ENCODE results near the gene PARL. TPM values are rescaled to one million over a fixed set of nuclear protein-coding genes. Genes with fewer than 3 reads are reported as not detected.

The PARL gene
- total and polyA plus RNA-seq, 2 donors = 33.5 to 49.5 TPM

- 71% methylated on average over 10 of the region's 10 CpGs for WGBS
- H3K4me3 ChIP-seq (ENCODE audit: low read depth, low read length) = no peak overlapping the region
- no peaks in the 10 kb centered on the region for H3K36me3 ChIP-seq (ENCODE audit: insufficient read depth)
- DNase-seq (ENCODE audit: extremely low spot score) = no peak
- peak overlapping the region; percentile 65 for H3K27ac ChIP-seq (ENCODE audit: low read depth)
- H3K4me1 ChIP-seq (ENCODE audit: insufficient read depth) = no peaks in the 10 kb centered on the region
These were observed 28.4 kb upstream of the PARL start for GRCh38 chr3:183912895-183913579.

- Histone ChIP-seq H3K4me1 (ENCODE audit: insufficient read depth) (no peaks in the 10 kb centered on the region), H3K27ac (ENCODE audit: low read depth) (no peak overlapping the region), H3K36me3 (ENCODE audit: insufficient read depth) (no peaks in the 10 kb centered on the region), H3K4me3 (ENCODE audit: low read depth, low read length) (no peak overlapping the region)
- DNase-seq (ENCODE audit: extremely low spot score) = no peak
- WGBS = 88% methylated on average over 8 of the region's 8 CpGs
These were observed 27.3 kb upstream of the PARL start for GRCh38 chr3:183911763-183912506.

- no peak overlapping the region for H3K4me3 ChIP-seq (ENCODE audit: low read depth, low read length)
- no peaks in the 10 kb centered on the region for H3K4me1 ChIP-seq (ENCODE audit: insufficient read depth)
- no peak overlapping the region for H3K27ac ChIP-seq (ENCODE audit: low read depth)
- DNase-seq (ENCODE audit: extremely low spot score) = no peak
- 72% methylated on average over 6 of the region's 6 CpGs for WGBS
- H3K36me3 ChIP-seq (ENCODE audit: insufficient read depth) = no peaks in the 10 kb centered on the region
These were observed 26.4 kb upstream of the PARL start for GRCh38 chr3:183911087-183911486.

- 75% methylated on average over 14 of the region's 14 CpGs for WGBS
- DNase-seq (ENCODE audit: extremely low spot score) = no peak
- Histone ChIP-seq H3K27ac (ENCODE audit: low read depth) (no peak overlapping the region), H3K4me3 (ENCODE audit: low read depth, low read length) (no peak overlapping the region), H3K4me1 (ENCODE audit: insufficient read depth) (no peaks in the 10 kb centered on the region), H3K36me3 (ENCODE audit: insufficient read depth) (no peaks in the 10 kb centered on the region)
These were observed 24.4 kb upstream of the PARL start for GRCh38 chr3:183909030-183909600.

- Histone ChIP-seq H3K27ac (ENCODE audit: low read depth) (no peak overlapping the region), H3K36me3 (ENCODE audit: insufficient read depth) (no peaks in the 10 kb centered on the region), H3K4me1 (ENCODE audit: insufficient read depth) (no peaks in the 10 kb centered on the region), H3K4me3 (ENCODE audit: low read depth, low read length) (no peak overlapping the region)
- WGBS = 80% methylated on average over 16 of the region's 16 CpGs
- no peak for DNase-seq (ENCODE audit: extremely low spot score)
These were observed 23.2 kb upstream of the PARL start for GRCh38 chr3:183907911-183908331.

- Histone ChIP-seq H3K27ac (ENCODE audit: low read depth) (no peak overlapping the region), H3K4me1 (ENCODE audit: insufficient read depth) (no peaks in the 10 kb centered on the region), H3K4me3 (ENCODE audit: low read depth, low read length) (no peak overlapping the region), H3K36me3 (ENCODE audit: insufficient read depth) (no peaks in the 10 kb centered on the region)
- no peak for DNase-seq (ENCODE audit: extremely low spot score)
- WGBS = 69% methylated on average over 6 of the region's 6 CpGs
These were observed 22.5 kb upstream of the PARL start for GRCh38 chr3:183907176-183907575.

GRCh38 chr3:183906234-183906921 is 21.7 kb upstream of the PARL start:
- no peaks in the 10 kb centered on the region for H3K4me1 ChIP-seq (ENCODE audit: insufficient read depth)
- no peaks in the 10 kb centered on the region for H3K36me3 ChIP-seq (ENCODE audit: insufficient read depth)
- WGBS = 74% methylated on average over 13 of the region's 13 CpGs
- DNase-seq (ENCODE audit: extremely low spot score) = no peak
- no peak overlapping the region for H3K4me3 ChIP-seq (ENCODE audit: low read depth, low read length)
- H3K27ac ChIP-seq (ENCODE audit: low read depth) = no peak overlapping the region

GRCh38 chr3:183904833-183905780 is 20.4 kb upstream of the PARL start:
- DNase-seq (ENCODE audit: extremely low spot score) = no peak
- WGBS = 73% methylated on average over 14 of the region's 14 CpGs
- Histone ChIP-seq H3K4me3 (ENCODE audit: low read depth, low read length) (no peak overlapping the region), H3K4me1 (ENCODE audit: insufficient read depth) (no peaks in the 10 kb centered on the region), H3K36me3 (ENCODE audit: insufficient read depth) (no peaks in the 10 kb centered on the region), H3K27ac (ENCODE audit: low read depth) (no peak overlapping the region)

- 59% methylated on average over 11 of the region's 11 CpGs for WGBS
- DNase-seq (ENCODE audit: extremely low spot score) = no peak
- no peak overlapping the region for H3K27ac ChIP-seq (ENCODE audit: low read depth)
- H3K4me3 ChIP-seq (ENCODE audit: low read depth, low read length) = no peak overlapping the region
- H3K4me1 ChIP-seq (ENCODE audit: insufficient read depth) = no peaks in the 10 kb centered on the region
- no peaks in the 10 kb centered on the region for H3K36me3 ChIP-seq (ENCODE audit: insufficient read depth)
These were observed 13.3 kb upstream of the PARL start for GRCh38 chr3:183898028-183898431.

GRCh38 chr3:183897606-183898005 is 12.9 kb upstream of the PARL start:
- DNase-seq (ENCODE audit: extremely low spot score) = no peak
- no peak overlapping the region for H3K4me3 ChIP-seq (ENCODE audit: low read depth, low read length)
- WGBS = 86% methylated on average over 4 of the region's 4 CpGs
- H3K27ac ChIP-seq (ENCODE audit: low read depth) = no peak overlapping the region
- H3K36me3 ChIP-seq (ENCODE audit: insufficient read depth) = no peaks in the 10 kb centered on the region
- H3K4me1 ChIP-seq (ENCODE audit: insufficient read depth) = no peaks in the 10 kb centered on the region

- no peak overlapping the region for H3K4me3 ChIP-seq (ENCODE audit: low read depth, low read length)
- no peaks in the 10 kb centered on the region for H3K36me3 ChIP-seq (ENCODE audit: insufficient read depth)
- no peak for DNase-seq (ENCODE audit: extremely low spot score)
- 54% methylated on average over 2 of the region's 2 CpGs for WGBS
- no peaks in the 10 kb centered on the region for H3K4me1 ChIP-seq (ENCODE audit: insufficient read depth)
- no peak overlapping the region for H3K27ac ChIP-seq (ENCODE audit: low read depth)
These were observed 11.9 kb upstream of the PARL start for GRCh38 chr3:183896610-183897009.

- no peak for DNase-seq (ENCODE audit: extremely low spot score)
- H3K27ac ChIP-seq (ENCODE audit: low read depth) = no peak overlapping the region
- 84% methylated on average over 3 of the region's 3 CpGs for whole genome bisulfite sequencing
- no peaks in the 10 kb centered on the region for H3K4me1 ChIP-seq (ENCODE audit: insufficient read depth)
- no peak overlapping the region for H3K4me3 ChIP-seq (ENCODE audit: low read depth, low read length)
- H3K36me3 ChIP-seq (ENCODE audit: insufficient read depth) = no peaks in the 10 kb centered on the region
These were observed 11.5 kb upstream of the PARL start for GRCh38 chr3:183896184-183896583.

GRCh38 chr3:183895774-183896173 is 11.1 kb upstream of the PARL start:
- Histone ChIP-seq H3K4me1 (ENCODE audit: insufficient read depth) (no peaks in the 10 kb centered on the region), H3K4me3 (ENCODE audit: low read depth, low read length) (no peak overlapping the region), H3K27ac (ENCODE audit: low read depth) (no peak overlapping the region), H3K36me3 (ENCODE audit: insufficient read depth) (no peaks in the 10 kb centered on the region)
- 86% methylated on average over 6 of the region's 6 CpGs for WGBS
- DNase-seq (ENCODE audit: extremely low spot score) = no peak
